SJSA1 (cell line): ENCODE results near the gene FRAS1. TPM values are rescaled to one million over a fixed set of nuclear protein-coding genes. Genes with fewer than 3 reads are reported as not detected.

Experiments
- DNase-seq, 2 experiments: peaks; one replicate each; pipeline ENCODE4 v3.0.0-alpha.2; 2015 to 2020; ENCODE audit warnings: low spot score in 2 of 2, low read depth in 1 of 2
- H3K27ac ChIP-seq: fragments of 250-450 bp; sonication (Bioruptor Pico); 2 replicates; pipeline ENCODE4 v1.5.1; 2020; ENCODE audit warnings: mild to moderate bottlenecking, moderate library complexity
- H3K27me3 ChIP-seq: fragments of 250-450 bp; sonication (Bioruptor Pico); replicated peaks from 2 replicates; pipeline ENCODE4 v1.5.1; 2020; ENCODE audit warnings: mild to moderate bottlenecking, moderate library complexity
- H3K36me3 ChIP-seq: fragments of 250-450 bp; sonication (Bioruptor Pico); 2 replicates; pipeline ENCODE4 v1.5.1; 2020; ENCODE audit warnings: mild to moderate bottlenecking
- H3K4me1 ChIP-seq: fragments of 250-450 bp; sonication (Bioruptor Pico); replicated peaks from 2 replicates; pipeline ENCODE4 v1.6.1; 2021; ENCODE audit warnings: mild to moderate bottlenecking
- H3K4me3 ChIP-seq: fragments of 250-450 bp; sonication (Bioruptor Pico); 2 replicates; pipeline ENCODE4 v1.5.1; 2020; ENCODE audit warnings: mild to moderate bottlenecking
- H3K9me3 ChIP-seq: fragments of 250-450 bp; sonication (Bioruptor Pico); replicated peaks from 2 replicates; pipeline ENCODE4 v1.5.1; 2020; ENCODE audit warnings: mild to moderate bottlenecking
- total RNA-seq: library from RNA; depleted of rRNA; stranded (reverse); fragments of >200 nt; shearing (Covaris generic); gene quantifications from 2 replicates; pipeline ENCODE4 v1.2.3, GENCODE V29; 2014

The FRAS1 gene
- total RNA-seq, 1 experiment from 2014 or later, result 0.21 TPM

DNA sequence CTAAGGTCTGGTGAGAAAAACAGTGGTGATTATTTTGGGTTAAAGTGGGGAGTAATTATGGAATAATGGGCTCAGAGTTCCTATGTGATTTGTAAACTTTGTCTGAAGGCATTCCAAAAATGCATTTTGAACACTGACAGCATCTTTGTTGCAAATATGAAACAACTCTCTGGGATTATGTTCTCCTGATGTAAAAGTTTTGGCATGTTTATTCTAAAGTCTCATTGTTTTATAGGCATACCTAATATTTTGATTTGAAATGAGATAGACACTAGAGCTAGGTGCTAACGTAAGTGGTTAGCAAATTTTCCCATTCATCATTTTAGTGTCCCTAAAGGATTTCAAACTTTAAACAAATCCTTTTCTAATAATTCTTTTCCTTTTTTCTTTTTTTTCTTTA is 353.6 kb downstream of the FRAS1 start:
- Histone ChIP-seq H3K27me3 (no peaks in the 10 kb centered on the region), H3K9me3 (no peaks in the 10 kb centered on the region), H3K4me1 (no peaks in the 10 kb centered on the region), H3K27ac (no peak overlapping the region), H3K4me3 (no peak overlapping the region), H3K36me3 (no peaks in the 10 kb centered on the region)
- DNase-seq, result no peak

- Histone ChIP-seq H3K27me3 (no peaks in the 10 kb centered on the region), H3K4me1 (no peaks in the 10 kb centered on the region), H3K36me3 (no peaks in the 10 kb centered on the region), H3K27ac (no peak overlapping the region), H3K9me3 (no peaks in the 10 kb centered on the region), H3K4me3 (no peak overlapping the region)
- DNase-seq, result no peak
Measured at GRCh38 chr4:78414116-78414515, 357.0 kb downstream of the FRAS1 start.

DNA sequence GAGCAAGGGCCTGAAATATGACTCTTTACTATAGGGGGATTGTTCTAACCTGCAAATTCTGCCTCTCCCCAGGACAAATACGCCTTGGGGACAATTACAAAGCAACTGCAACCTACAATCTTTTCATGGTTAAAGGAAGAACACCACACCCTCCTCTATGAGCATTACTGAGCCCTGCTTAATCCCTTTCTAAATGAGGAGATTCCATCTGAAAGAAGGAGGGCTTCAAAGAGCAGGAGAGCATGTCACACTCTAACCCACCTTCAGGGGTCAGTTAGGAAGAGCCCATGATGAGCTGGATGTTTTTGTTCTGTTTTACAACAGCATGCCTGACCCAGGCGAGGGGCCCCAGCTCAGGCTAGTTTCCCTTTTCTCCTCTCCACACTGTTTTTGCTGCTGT is 360.5 kb downstream of the FRAS1 start:
- no peaks in the 10 kb centered on the region for H3K36me3 ChIP-seq
- DNase-seq, result no peak
- no peaks in the 10 kb centered on the region for H3K4me1 ChIP-seq
- no peak overlapping the region for H3K4me3 ChIP-seq
- H3K27me3 ChIP-seq, result no peaks in the 10 kb centered on the region
- H3K27ac ChIP-seq, result no peak overlapping the region
- H3K9me3 ChIP-seq, result no peaks in the 10 kb centered on the region

GRCh38 chr4:78418406-78418805 is 361.3 kb downstream of the FRAS1 start:
- no peak overlapping the region for H3K27ac ChIP-seq
- no peaks in the 10 kb centered on the region for H3K9me3 ChIP-seq
- H3K27me3 ChIP-seq, result no peaks in the 10 kb centered on the region
- no peaks in the 10 kb centered on the region for H3K4me1 ChIP-seq
- no peak overlapping the region for H3K4me3 ChIP-seq
- no peaks in the 10 kb centered on the region for H3K36me3 ChIP-seq
- no peak for DNase-seq

DNA sequence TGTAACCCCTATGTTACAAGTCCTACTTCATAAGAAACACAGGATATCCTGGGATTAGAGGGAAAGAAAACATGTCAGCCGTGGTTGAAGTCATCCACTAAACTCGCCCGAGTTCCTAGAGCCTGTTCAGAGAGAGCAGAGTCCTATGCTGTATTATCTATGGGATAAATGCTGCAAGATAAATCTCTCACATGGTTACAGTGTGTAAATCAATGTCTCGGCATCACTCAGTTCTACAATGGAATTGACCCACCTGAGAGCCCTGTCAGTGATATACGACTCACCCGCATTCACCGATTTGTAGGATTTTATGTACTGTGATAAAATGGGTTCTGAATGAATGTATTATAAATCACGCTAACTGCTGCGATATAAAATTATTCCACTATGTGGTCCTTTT is 366.7 kb downstream of the FRAS1 start:
- H3K4me1 ChIP-seq, result no peaks in the 10 kb centered on the region
- no peak overlapping the region for H3K27ac ChIP-seq
- no peaks in the 10 kb centered on the region for H3K27me3 ChIP-seq
- H3K9me3 ChIP-seq, result no peaks in the 10 kb centered on the region
- no peaks in the 10 kb centered on the region for H3K36me3 ChIP-seq
- H3K4me3 ChIP-seq, result no peak overlapping the region
- no peak for DNase-seq

DNA sequence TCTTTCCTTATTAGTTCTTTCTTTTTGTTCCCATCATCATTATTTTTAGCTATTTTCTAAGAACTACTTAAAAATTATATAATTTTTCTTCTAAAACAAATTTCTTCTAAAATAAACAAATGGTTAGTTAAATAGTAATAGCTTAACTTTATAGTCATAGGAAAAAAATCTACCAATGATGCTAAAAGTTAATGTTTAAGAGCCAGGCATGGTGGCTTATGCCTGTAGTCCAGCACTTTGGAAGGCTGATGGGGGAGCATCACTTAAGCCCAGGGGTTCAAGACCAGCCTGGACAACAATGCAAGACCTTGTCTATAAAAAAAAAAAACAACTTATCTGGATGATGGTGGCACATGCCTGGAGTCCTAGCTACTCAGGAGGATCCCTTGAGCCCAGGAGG is 367.3 kb downstream of the FRAS1 start:
- Histone ChIP-seq H3K27me3 (no peaks in the 10 kb centered on the region), H3K36me3 (no peaks in the 10 kb centered on the region), H3K27ac (no peak overlapping the region), H3K9me3 (no peaks in the 10 kb centered on the region), H3K4me3 (no peak overlapping the region), H3K4me1 (no peaks in the 10 kb centered on the region)
- DNase-seq, result no peak

- H3K36me3 ChIP-seq, result no peaks in the 10 kb centered on the region
- H3K27me3 ChIP-seq, result no peaks in the 10 kb centered on the region
- H3K27ac ChIP-seq, result no peak overlapping the region
- H3K4me1 ChIP-seq, result no peaks in the 10 kb centered on the region
- no peak overlapping the region for H3K4me3 ChIP-seq
- no peak for DNase-seq
- H3K9me3 ChIP-seq, result no peaks in the 10 kb centered on the region
Measured at GRCh38 chr4:78426972-78427371, 369.8 kb downstream of the FRAS1 start.

DNA sequence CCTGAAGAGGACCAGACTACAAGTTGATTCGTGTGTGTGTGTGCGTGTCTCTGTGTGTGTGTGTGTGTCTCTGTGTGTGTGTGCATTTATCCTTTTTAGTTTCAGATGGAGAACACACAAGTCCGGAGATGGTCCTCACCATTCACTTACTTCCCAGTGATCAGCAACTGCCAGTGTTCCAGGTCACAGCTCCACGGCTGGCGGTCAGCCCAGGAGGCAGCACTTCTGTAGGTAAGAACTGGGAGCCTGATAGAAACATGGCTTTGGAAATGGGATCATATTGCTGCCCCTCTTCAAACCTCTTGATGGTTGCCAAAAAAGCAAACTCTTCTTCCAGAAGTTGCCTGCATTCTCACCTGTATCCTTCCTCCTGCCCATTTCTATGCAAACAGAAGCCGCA is 371.9 kb downstream of the FRAS1 start:
- Histone ChIP-seq H3K9me3 (no peaks in the 10 kb centered on the region), H3K27ac (no peak overlapping the region), H3K4me3 (no peak overlapping the region), H3K27me3 (no peaks in the 10 kb centered on the region), H3K36me3 (no peaks in the 10 kb centered on the region), H3K4me1 (no peaks in the 10 kb centered on the region)
- no peak for DNase-seq

DNA sequence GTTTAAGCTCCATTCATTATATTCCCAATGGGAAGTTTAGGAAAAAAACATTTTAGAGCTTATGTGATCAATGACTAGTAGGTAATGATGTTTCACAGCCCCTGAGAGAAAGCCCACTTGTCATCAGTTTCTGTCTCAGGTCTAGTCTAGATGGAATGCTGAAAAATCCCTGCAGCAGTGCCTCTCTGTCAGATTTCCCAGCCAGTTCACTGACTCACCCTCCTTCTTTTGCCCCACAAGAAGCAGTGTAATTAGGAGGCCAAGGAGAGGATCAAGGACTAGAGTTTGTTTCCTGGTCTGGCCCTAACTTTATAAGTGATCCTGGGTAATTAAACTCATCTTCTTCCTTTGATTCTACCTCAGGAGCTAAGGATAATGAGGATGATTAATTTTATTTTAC is 375.8 kb downstream of the FRAS1 start:
- no peak overlapping the region for H3K4me3 ChIP-seq
- no peak for DNase-seq
- H3K9me3 ChIP-seq, result no peaks in the 10 kb centered on the region
- no peaks in the 10 kb centered on the region for H3K4me1 ChIP-seq
- no peaks in the 10 kb centered on the region for H3K36me3 ChIP-seq
- no peaks in the 10 kb centered on the region for H3K27me3 ChIP-seq
- H3K27ac ChIP-seq, result no peak overlapping the region

- DNase-seq, result no peak
- no peaks in the 10 kb centered on the region for H3K27me3 ChIP-seq
- no peaks in the 10 kb centered on the region for H3K36me3 ChIP-seq
- no peaks in the 10 kb centered on the region for H3K9me3 ChIP-seq
- no peaks in the 10 kb centered on the region for H3K4me1 ChIP-seq
- no peak overlapping the region for H3K27ac ChIP-seq
- no peak overlapping the region for H3K4me3 ChIP-seq
Measured at GRCh38 chr4:78437608-78438088, 380.5 kb downstream of the FRAS1 start.

DNA sequence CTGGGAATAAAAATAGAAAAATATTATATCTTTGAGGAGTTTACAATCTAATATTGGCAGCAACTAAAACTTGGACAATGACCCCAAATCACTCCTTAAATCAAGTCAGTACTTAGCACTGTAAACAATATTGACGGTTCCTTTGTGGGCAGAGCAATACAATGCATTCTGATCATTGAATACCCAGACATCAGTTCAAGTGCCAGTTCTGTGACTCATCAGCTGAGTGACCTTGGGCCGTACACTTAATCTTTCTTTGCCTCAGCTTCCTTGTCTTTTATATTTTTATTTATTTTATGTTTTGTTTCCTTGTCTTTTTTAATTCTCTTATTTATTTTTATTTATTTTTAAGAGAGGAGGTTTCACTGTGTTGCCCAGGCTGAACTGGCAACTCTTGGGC is 382.2 kb downstream of the FRAS1 start:
- DNase-seq, result no peak
- Histone ChIP-seq H3K4me3 (no peak overlapping the region), H3K27me3 (no peaks in the 10 kb centered on the region), H3K4me1 (no peaks in the 10 kb centered on the region), H3K9me3 (no peaks in the 10 kb centered on the region), H3K27ac (no peak overlapping the region), H3K36me3 (no peaks in the 10 kb centered on the region)

DNA sequence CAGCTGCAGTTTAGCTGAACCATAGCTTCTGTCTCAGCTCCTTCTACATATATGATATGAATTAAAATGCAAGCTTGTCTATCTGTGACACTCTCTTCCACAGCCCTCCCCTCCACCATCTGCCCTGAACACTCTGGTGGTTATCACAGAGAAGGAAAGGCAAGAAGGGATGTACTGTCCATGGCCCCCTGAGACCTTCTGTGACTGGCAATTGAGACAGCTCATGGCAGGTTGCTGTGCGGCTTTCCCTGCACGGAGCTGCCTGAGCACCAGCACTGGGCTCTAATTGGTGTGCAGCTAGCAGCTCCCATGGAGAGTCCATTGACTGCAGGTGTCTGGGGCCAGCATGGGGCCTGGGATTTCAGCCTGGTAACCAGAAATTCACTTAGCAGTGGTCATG is 384.6 kb downstream of the FRAS1 start:
- no peak overlapping the region for H3K27ac ChIP-seq
- no peaks in the 10 kb centered on the region for H3K36me3 ChIP-seq
- H3K4me1 ChIP-seq, result no peaks in the 10 kb centered on the region
- H3K27me3 ChIP-seq, result no peaks in the 10 kb centered on the region
- no peaks in the 10 kb centered on the region for H3K9me3 ChIP-seq
- H3K4me3 ChIP-seq, result no peak overlapping the region
- no peak for DNase-seq

GRCh38 chr4:78446619-78447018 is 389.5 kb downstream of the FRAS1 start:
- no peak overlapping the region for H3K4me3 ChIP-seq
- no peaks in the 10 kb centered on the region for H3K27me3 ChIP-seq
- no peak for DNase-seq
- no peaks in the 10 kb centered on the region for H3K36me3 ChIP-seq
- no peaks in the 10 kb centered on the region for H3K4me1 ChIP-seq
- no peaks in the 10 kb centered on the region for H3K9me3 ChIP-seq
- no peak overlapping the region for H3K27ac ChIP-seq

DNA sequence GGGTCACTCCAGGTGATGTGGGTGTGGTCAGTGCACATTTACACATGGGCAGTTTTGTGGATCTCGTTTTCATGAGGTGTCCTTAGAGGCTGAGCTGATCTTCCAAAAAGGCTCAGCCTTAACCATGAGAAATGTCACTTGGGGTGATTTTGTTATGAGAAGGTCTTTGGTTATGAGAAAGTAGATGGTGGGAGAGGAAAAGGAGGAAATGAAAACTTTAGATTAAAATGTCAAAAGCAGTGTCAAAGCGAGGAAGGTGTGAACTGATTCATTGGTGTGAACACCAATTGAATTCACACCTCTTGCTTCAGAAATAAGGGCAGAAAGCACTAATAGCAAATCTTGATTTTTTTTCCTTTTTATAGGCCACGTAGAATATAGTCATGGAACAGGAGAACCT is 394.3 kb downstream of the FRAS1 start:
- H3K9me3 ChIP-seq, result no peaks in the 10 kb centered on the region
- no peak overlapping the region for H3K4me3 ChIP-seq
- H3K27ac ChIP-seq, result no peak overlapping the region
- H3K4me1 ChIP-seq, result no peaks in the 10 kb centered on the region
- DNase-seq, result no peak
- H3K27me3 ChIP-seq, result no peaks in the 10 kb centered on the region
- no peaks in the 10 kb centered on the region for H3K36me3 ChIP-seq

DNA sequence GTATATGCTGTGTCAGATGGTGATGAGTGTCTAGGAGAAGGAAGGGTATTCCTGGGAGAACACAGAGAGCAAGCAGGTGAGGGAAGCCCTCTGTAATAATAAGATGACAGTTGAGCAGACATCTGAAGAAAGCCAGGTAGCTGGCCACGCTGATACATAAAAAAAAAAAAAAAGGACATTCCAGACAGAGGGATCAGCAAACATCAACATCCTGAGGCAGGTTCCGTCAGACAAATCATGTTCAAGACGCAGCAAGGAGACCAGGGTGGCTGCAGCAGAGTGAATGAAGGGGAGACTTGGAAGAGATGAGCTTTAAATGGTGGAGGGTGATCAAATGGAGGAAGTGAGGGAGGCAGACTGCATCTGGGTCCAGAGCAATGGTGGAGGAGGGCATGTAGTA is 396.9 kb downstream of the FRAS1 start:
- no peak overlapping the region for H3K4me3 ChIP-seq
- H3K9me3 ChIP-seq, result no peaks in the 10 kb centered on the region

More for the DNA sequence above, 396.9 kb downstream of the FRAS1 start:
- no peak overlapping the region for H3K27ac ChIP-seq
- H3K36me3 ChIP-seq, result no peaks in the 10 kb centered on the region
- H3K27me3 ChIP-seq, result no peaks in the 10 kb centered on the region
- no peak for DNase-seq
- H3K4me1 ChIP-seq, result no peaks in the 10 kb centered on the region
